Activated CD4-positive, alpha-beta T cell treated with anti-CD3 and anti-CD28 coated beads, Interleukin-10, Interleukin-2, amounts not matched to agents 100 ng/mL and 50 ng/mL, durations not matched to agents 16 hours and 8 hours (primary cell): ENCODE results near the gene FRG2C.
A peak's percentile ranks its signal among the peaks of the same experiment; 100 is the strongest.
"Not testable (repeated sequence)": the region's sequence is repeated elsewhere in the genome, so short reads cannot be mapped to it uniquely, and the experiment has no call there.

ENCODE experiments used
- DNase-seq: peaks from one replicate; pipeline ENCODE4 v3.0.0-alpha.2; 2020

Gene FRG2C

DNA sequence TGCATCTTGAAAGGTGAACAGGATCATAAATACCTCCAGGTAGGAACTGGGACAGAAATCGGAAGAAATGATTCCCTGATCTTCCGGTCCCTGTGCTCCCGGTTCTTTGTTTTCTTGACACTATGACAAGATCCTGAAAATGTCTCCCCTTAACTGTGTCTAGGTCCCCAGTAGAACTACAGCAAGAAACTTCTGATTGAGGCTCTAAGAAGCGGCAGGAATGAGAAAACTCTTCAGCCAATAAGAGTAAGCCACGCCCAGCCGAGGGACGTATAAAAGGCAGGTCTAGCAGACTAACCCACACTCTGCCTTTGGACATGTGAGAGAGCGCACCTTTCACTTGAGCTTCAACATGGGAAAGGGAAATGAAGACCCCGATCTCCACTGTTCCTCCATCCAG, at the start of gene FRG2C:
Gene FRG2C (plus strand): TSS at position 301 of the 400 bp plus-strand sequence. CDS start 52 bp downstream, at position 353.
- DNase-seq: not testable (repeated sequence)

DNA sequence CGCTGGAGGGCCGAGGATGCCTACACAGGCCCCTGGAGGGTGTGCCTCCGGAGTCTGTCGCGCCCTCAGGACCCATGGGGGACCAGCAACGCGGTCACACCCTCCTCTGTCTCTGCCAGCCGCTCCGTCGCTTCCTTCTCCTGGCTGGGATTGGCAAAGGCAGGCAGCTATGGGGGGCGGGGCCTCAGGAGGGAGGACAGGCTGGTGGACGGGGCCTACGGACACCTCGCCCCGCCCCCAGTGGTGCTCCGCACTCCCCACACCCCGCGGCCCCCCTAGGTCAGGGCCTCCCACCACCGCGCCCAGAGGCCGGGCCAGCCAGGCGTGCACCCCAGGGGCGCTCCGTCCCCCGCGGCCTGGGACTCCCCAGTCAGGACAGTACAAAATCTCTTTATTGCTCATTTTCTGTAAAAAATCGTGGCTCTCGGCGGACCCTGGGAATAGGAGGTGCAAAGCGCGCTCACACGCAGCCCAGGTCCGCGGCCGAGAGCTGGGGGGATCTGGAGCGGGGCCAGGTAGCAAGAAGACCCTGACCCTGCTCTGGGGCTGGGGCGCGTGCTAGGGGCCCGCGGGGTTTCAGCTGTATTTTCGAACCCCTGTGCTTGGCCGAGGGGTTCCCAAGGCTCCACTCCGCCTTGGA, 45.3 kb upstream of the FRG2C start:
- not testable (repeated sequence) for DNase-seq

DNA sequence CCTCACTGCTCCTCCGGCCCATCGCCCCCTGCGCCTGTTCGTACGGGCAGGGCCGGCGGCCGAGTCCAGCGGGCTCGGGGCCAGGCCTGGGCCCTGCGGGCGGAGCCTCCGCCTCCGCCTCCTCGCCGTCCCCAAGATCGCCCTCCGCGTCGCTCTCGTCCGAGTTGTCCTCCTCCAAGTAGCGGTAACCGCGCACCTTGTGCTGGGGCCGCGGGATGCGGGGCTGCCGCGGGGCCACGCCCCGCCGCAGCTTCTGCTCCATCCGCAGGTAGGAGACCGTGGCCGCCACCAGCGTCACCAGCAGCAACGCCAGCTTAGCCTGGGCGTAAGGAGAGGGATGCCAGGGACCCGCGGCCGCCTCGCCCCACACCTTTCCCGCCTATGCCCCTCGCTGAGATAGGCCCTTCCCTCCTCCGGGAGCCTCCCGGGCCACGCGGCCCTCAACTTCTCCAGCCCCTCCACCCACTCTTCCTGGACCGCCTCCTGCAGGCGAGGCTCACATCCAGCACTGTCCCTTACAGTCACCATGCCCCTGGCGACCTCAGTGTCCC, 44.6 kb upstream of the FRG2C start:
- not testable (repeated sequence) for DNase-seq

DNA sequence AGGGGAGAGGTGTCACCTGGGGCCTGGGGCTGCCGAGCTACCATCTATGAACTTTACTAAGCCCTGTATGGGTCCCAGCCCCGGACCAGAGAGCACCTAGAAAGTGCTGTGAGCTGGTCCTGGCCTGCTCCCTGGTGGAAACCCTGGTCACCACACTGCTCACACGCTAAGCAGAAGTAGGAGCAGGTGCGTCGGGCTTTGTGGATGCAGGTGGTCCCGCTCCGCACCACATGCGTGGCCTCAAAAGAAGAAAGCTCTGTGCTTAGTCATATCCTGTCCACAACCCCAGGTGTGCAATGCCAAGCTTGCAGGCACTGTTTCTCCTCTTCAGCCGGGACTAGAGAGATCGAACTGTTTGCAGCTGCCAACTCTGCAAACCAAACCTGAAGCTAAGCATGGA, 42.4 kb upstream of the FRG2C start:
- not testable (repeated sequence) for DNase-seq

DNA sequence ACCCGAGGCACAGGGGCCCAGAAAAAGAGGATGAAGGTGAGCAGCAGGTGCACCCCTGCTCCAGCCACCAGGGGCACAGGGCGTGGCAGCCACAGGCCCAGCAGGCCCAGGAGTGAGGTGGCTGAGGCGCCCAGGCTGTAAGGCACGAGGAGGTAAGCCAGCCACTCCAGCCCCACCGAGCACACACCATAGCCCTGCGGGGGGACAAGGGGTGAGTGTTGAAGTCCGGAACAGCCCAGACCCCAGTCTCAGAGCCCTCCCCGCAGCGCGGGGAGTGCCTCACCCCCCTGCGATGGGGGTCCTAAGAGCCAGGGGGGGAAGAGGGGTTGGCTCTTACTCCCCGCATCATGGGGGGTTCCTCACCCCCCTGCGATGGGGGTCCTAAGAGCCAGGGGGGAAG, 40.5 kb upstream of the FRG2C start:
- not testable (repeated sequence) for DNase-seq

DNA sequence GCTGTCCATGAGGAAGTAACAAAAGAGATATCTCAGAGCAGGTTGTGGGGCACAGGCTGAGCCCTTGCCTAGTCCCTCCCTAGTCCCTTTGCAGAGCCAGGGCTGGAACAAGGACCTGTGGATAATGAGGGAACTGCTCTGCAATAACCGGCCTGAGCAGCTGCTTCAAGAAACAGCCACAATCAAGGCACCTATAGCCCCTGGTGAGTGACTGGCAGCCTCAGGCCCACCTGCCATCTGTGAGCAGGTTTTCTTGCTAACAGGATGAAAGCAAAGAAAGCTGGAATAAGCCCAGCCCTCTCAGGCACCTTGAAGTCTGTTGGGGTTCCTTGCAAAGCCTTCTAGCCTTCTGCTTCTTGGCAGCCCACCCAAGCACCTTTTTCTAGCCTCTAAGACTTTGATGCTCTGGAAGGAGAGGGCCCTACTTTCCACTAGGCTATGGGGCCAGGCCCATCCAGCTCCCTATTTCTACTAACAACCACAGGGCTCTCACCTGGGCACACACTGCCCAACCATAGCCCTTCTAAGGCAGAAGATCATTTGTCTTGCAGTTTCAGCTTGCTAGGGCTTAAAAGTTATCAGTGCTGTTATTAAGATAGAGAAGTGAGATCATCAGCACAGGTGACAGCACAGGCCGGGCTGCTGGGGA, 33.1 kb upstream of the FRG2C start:
- DNase-seq: not testable (repeated sequence)

DNA sequence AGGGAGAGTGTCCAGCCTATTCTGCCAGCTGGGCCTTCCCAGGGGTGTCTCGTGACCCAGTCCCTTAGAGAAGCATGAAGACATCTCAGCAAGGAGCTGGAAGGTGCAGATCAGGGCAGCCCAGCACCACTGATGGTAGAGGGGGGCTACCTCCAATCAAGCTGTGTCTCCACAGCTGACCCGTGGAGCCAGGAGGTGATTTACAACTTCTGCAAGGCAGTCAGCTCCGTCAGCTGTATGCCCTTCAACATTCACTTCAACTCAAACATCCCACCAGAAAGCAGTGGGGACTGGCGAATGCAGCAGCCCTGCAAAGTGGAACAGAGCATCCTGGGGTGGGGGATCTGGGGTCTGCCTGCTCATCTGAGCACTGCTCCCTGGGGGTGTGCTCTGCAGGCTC, 32.6 kb upstream of the FRG2C start:
- DNase-seq: no peak

DNA sequence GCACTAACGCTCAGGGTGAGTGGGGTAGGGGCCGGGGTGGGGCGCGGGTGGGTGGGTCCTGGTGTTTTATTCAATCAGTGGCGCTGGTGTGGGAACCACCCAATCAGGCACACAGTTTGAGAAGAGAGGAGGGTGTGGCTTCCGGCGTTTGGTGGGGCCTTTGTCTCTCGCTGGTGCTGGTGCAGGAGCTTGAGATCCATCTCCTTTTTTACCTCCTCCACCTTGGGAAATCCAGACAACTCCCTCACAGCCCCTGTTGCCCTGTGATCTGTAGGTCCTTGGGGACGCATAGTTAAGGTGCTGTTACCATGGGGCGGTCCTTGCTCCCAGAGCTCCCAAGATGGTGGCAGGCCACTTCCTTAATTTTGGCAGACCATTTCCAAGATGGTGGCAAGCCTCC, 25.2 kb upstream of the FRG2C start:
- DNase-seq: not testable (repeated sequence)

DNA sequence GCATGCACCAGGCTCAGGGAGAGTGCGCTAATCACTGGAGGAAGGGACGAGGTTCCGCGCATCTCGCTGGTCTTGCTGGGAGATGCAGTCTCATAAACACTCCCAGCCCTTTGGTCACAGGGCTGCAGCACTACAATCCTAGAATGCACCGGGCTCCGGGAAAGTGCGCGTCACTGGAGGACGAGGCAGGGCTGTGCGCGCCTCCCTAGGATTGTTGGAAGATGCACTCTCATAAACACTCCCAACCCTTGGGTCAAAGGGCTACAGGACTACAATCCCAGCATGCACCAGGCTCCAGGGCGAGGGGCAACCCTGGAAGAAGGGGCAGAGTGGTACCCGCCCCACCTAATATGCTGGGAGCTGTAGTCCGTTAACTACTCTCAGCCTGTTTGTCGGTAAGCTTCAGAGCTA, 23.0 kb upstream of the FRG2C start:
- DNase-seq: peak; percentile 56

DNA sequence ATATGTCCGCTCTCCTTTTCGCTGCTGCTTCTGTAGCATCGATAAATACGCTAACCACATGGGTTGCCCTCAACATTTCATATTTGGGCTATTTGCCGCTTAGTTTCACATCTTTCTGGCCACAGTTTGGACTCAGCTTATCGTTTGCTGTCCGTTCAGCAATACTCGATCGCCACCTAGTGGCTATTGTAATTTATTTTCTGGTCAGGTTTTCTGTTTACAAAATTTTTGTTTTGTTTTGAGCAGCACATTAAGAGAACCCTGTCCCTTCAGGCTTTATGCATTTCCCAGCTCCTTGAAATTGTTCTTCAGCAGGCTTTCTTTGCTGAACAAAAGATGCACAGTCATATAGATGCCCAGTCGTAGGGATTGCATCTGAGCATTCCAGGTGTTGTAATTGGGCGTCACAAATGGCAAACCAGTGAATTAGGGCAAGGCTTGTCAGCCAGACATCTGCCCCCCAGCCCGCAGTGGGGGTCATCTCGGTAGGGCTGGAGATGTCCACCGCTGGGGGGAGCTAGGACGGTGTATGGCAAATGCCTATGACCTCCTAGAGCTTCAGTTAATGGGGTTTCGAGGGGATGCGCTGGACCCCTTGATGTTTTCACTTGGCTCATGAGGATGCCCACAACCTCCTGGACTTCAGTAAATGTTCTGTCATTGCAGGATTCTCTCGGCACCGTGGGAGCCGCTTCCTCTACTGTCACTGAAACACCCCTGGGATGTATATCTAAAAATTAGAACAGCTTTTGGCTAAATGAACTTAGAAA, 20.9 kb upstream of the FRG2C start:
- DNase-seq: peak; percentile 47

DNA sequence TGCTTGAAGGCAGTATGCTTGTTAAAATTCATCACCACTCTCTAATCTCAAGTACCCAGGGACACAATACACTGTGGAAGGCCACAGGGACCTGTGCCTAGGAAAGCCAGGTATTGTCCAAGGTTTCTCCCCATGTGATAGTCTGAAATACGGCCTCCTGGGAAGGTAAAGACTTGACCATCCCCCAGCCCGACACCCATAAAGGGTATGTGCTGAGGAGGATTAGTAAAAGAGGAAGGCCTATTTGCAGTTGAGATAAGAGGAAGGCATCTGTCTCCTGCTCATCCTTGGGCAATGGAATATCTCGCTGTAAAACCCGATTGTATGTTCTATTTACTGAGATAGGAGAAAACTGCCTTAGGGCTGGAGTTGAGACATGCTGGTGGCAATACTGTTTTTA, 18.6 kb upstream of the FRG2C start:
- not testable (repeated sequence) for DNase-seq

DNA sequence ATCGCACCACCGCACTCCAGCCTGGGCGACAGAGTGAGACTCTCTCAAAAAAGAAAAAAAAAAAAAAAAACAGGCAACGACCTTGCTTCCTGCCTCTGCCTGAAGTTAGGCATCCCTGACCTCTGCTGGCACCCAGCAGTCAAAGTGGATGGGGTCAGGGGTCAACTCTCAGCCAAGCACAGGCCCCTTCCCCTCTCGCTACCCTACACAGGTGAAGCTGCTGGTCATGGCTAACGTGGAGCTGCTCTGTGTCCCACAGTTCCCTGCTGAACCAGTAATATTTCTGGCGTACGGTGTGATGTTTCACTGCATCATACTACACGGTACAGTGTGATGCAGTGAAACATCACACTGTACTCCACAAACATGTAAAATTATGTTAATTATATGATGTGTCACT, 13.9 kb upstream of the FRG2C start:
- DNase-seq: no peak

DNA sequence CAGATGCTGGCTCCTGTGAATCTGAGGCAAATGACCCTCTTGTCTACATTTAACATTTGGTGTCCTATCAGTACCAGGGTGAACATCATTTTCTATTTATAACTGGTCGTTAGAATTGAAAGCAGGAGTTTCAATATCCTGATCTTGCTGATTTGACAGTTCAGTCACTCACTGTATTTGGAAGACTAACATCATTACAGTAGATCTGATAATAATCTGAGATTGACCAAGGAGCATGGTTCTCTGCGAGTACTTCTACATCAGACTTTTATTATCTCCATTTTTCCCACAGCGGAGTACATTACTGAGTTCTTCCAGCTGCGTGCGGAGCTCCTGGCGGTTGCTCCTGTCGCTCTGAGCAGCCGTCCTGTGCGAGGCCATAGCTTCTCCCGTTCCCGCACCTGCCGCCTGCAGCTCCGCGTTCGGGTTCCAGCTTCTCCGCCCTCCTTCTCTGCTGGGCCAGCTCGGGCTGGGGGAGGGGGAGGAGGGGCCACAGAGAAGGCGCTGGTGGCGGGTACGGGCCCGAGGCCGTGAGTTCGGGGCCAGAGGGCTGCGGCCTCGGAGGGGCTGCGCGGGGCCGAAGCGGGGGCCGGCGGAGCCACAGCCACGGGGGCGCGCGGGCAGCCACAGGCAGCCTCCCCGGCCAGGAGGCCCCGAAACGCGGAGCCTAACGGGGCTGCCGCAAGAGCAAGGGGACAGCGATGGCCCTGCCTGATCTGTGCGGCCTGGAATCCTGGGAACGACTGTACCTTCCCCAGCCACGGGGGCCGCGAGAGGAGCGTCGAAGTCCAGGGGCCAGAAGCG, 8.8 kb upstream of the FRG2C start:
- not testable (repeated sequence) for DNase-seq

DNA sequence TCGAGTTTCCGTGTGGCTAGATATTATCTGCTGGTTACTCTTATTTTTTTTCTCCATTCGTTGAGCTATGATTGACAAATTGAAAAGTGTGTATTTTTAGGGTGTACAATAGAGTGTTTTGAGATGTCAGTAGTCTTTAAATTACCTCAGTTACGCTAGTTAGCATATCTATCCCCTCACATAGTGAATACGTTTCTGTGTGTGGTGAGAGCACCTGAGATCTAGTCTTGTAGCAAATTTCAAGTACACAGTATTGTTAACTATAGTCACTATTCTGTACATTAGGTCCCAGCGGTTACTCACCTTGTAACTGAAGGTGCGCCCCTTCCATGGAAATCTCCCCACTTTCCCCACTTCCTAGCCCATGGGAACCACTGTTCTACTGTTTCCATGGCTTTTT, 8.2 kb upstream of the FRG2C start:
- DNase-seq: not testable (repeated sequence)

DNA sequence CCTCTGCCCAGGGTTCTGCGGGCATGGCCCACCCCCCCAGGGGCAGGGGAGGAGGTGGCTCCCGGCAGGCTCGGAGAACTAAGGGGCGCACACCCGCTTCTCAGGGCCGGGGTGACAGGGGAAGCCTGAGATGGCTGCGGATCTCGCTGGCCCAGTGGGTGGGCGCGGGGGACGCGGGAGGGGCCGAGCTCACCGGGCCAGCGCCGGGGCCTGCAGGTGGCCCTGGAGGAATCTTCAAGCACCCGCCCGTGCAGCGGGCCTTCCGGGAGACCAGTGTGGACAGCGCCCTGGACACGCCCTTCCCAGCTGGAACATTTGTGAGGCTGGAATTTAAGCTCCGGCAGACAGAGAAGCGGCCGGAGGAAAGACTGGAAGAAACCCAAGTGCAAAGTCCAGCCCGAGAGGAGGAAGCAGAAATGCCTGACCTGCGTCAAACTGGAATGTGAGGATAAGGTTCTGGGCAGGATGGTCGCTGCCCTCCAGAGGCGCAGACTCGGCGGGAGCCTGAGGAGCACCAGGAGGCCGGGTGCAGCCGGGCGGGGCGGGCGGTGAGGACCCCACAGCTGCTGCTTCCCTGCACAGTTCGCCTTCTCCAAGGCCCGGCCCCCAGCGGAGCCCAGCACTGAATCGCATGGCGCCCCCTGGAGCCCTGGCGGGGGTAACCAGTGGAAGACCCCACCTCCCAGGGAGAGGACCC, 5.6 kb upstream of the FRG2C start:
- not testable (repeated sequence) for DNase-seq

DNA sequence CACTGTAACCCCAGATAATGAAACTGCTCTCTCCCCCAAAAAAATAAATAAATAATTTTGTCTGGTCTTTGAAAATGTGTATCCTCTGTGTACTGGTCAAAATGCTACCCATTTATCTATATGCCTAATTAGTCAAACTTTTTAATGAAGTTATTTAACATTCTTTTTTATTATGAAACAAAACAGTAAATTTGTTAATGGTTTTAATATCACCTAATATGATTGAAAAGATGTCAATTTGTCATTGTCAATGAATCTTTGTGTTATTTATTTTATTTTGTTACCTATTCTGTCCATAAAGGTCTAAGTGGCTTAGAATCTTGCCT, 5.1 kb upstream of the FRG2C start:
- not testable (repeated sequence) for DNase-seq

DNA sequence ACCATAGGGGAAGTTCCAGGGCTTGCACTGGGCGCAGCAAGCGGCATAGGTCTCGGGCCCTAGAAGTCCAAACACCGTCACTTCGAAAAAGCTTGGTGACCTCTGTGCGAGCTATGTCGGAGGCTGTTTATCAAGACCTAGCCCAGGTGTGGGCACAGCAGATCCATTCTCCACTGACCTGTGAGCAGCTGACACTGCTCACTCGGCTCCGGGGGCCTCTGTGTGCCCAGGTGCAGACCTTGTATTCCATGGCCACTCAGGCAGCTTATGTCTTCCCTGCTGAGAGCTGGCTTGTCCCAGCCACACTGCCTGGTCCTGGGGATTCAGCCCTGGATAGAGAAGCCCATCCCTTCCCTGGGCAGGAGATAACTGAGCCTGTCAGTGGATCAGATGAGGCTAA, 1.5 kb downstream of the FRG2C start:
- DNase-seq: not testable (repeated sequence)

DNA sequence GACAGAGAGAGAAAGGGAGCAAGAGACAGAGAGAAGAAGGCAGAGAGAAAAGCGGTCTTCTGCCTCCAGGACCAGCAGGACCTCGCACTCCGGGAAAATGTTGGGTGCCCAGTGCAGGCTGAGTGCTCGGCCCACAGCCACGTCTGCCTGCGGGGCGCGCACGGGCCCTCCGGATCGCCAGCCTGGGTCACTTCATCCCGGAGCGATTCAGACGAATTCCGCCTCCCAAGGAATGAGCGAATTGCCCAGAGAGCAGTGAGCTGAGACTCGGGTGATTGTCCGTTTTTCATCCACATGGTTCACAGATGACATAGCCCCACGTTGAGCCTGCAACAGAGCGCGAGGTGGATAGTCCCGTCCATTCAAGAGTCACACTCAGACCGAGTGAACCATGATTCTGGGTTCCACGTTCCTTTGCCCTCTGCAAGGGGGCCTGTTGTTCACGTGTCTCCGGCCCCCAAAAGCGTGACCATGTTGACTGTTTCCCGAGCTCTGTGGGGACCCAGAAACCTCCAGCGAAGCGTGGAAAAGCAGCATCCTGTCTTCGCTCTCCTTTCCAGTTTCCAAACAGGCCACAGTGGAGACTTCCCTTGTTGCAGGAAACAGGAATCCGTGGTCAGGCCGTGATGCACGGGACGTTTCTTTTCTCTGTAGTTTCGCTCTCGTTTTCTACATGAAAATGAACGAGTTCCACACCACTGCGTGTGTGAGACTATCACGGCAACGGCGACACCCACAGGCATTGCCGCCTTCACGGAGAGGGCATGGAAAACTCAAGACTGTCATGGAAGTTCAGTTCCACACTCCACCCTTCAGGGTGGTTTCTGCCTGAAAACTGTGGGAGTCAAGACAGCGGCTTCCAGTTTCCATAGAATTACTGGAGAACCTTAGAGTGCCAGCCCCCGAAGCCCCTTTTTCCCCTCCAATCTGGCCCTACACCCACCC, 3.9 kb downstream of the FRG2C start:
- DNase-seq: not testable (repeated sequence)

DNA sequence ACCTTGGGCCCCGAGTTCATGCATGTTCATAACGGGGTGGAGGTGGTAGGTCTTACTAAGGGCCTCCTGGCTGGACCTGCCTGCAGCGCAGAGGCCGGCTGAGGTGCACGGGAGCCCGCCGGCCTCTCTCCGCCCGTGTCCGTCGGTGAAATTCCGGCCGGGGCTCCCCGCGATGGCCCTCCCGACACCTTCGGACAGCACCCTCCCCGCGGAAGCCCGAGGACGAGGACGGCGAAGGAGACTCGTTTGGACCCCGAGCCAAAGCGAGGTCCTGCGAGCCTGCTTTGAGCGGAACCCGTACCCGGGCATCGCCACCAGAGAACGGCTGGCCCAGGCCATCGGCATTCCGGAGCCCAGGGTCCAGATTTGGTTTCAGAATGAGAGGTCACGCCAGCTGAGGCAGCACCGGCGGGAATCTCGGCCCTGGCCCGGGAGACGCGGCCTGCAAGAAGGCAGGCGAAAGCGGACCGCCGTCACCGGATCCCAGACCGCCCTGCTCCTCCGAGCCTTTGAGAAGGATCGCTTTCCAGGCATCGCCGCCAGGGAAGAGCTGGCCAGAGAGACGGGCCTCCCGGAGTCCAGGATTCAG, 4.7 kb downstream of the FRG2C start:
- DNase-seq: peak; percentile 45
